Vagina (tissue), 2 donors: ENCODE measurements around the gene EMP1.

Source experiments
- POLR2AphosphoS5 ChIP-seq, 2 donors: sonication (generic); formaldehyde crosslinking; IDR thresholded peaks; one replicate each; pipeline ENCODE4 v1.9.0; 2017; ENCODE audit warnings: antibody characterized with exemption in 2 of 2, mild to moderate bottlenecking in 2 of 2, low read depth in 1 of 2; ENCODE audit not compliant: insufficient read depth in 1 of 2
- TF ChIP-seq, protein P1 (sequence below), 3 experiments: fragments of 450-650 bp in 2 of 3; fragments of 200-600 bp in 1 of 3; sonication (generic) in 1 of 3; IDR thresholded peaks; one replicate each; pipeline ENCODE4 v1.5.1; 2017 to 2019; ENCODE audit warnings: antibody characterized with exemption in 3 of 3, mild to moderate bottlenecking in 2 of 3, moderate library complexity in 2 of 3

GRCh38 chr12:13241833-13242488, 45.4 kb downstream of the EMP1 start:
- TF ChIP-seq POLR2AphosphoS5 (IDR thresholded peaks at IDR 0.05; ENCODE audit: insufficient read depth in 1 of 2, low read depth in 1 of 2): no peak
- TF ChIP-seq, protein P1, sequence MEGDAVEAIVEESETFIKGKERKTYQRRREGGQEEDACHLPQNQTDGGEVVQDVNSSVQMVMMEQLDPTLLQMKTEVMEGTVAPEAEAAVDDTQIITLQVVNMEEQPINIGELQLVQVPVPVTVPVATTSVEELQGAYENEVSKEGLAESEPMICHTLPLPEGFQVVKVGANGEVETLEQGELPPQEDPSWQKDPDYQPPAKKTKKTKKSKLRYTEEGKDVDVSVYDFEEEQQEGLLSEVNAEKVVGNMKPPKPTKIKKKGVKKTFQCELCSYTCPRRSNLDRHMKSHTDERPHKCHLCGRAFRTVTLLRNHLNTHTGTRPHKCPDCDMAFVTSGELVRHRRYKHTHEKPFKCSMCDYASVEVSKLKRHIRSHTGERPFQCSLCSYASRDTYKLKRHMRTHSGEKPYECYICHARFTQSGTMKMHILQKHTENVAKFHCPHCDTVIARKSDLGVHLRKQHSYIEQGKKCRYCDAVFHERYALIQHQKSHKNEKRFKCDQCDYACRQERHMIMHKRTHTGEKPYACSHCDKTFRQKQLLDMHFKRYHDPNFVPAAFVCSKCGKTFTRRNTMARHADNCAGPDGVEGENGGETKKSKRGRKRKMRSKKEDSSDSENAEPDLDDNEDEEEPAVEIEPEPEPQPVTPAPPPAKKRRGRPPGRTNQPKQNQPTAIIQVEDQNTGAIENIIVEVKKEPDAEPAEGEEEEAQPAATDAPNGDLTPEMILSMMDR (IDR thresholded peaks at IDR 0.05): no peak
